Spleen (tissue), 11 donors: ENCODE results near the gene SORBS2. TPM values are rescaled to one million over a fixed set of nuclear protein-coding genes. Genes with fewer than 3 reads are reported as not detected.

Source experiments
- DNase-seq: peaks from one replicate; pipeline ENCODE4 v3.0.0-alpha.2; 2020
- H3K27ac ChIP-seq, 8 donors: fragments of 200-600 bp; sonication (generic) in 7 of 8; 1 replicate in 4 of 8; 2 replicates in 4 of 8; pipeline versions ENCODE4 v1.5.0 to v1.8.0; 2016 to 2021; ENCODE audit warnings: inconsistent platforms in 4 of 8, mild to moderate bottlenecking in 4 of 8, moderate library complexity in 1 of 8
- H3K27me3 ChIP-seq, 7 donors: fragments of 200-600 bp; sonication (generic) in 6 of 7; replicated peaks in 1 of 7; 1 replicate in 4 of 7; 2 replicates in 3 of 7; pipeline versions ENCODE4 v1.5.0 to v1.8.0; 2016 to 2021; ENCODE audit warnings: inconsistent platforms in 3 of 7, mild to moderate bottlenecking in 1 of 7
- H3K36me3 ChIP-seq, 6 donors: fragments of 200-600 bp; sonication (generic) in 5 of 6; 1 replicate in 4 of 6; 2 replicates in 2 of 6; pipeline versions ENCODE4 v1.5.0 to v1.8.0; 2016 to 2021; ENCODE audit warnings: inconsistent platforms in 2 of 6
- H3K4me1 ChIP-seq, 6 donors: fragments of 200-600 bp; sonication (generic) in 5 of 6; 1 replicate in 3 of 6; 2 replicates in 3 of 6; pipeline versions ENCODE4 v1.5.0 to v1.8.0; 2016 to 2021; ENCODE audit warnings: inconsistent platforms in 3 of 6
- H3K4me3 ChIP-seq, 8 donors: fragments of 200-600 bp; sonication (generic) in 7 of 8; 1 replicate in 4 of 8; 2 replicates in 4 of 8; pipeline versions ENCODE4 v1.5.0 to v1.8.0; 2016 to 2021; ENCODE audit warnings: inconsistent platforms in 4 of 8, mild to moderate bottlenecking in 4 of 8, moderate library complexity in 2 of 8
- H3K9me3 ChIP-seq, 8 donors: fragments of 200-600 bp; sonication (generic) in 7 of 8; 1 replicate in 4 of 8; 2 replicates in 4 of 8; pipeline versions ENCODE4 v1.5.0 to v1.8.0; 2016 to 2021; ENCODE audit warnings: inconsistent platforms in 4 of 8
- POLR2A ChIP-seq, 3 donors: fragments of 450-650 bp; IDR thresholded peaks; one replicate each; pipeline ENCODE4 v1.5.1; 2017; ENCODE audit warnings: antibody characterized with exemption in 3 of 3, mild to moderate bottlenecking in 1 of 3
- POLR2AphosphoS5 ChIP-seq, 3 donors: sonication (generic); formaldehyde crosslinking; IDR thresholded peaks; one replicate each; pipeline ENCODE4 v1.5.1; 2017; ENCODE audit warnings: antibody characterized with exemption in 3 of 3
- WGBS, 5 donors: extraction: QIAGEN DNeasy Blood & Tissue Kit in 3 of 5; methylation state at CpG; one replicate each; pipeline versions ENCODE4 v1.1.5 to v1.1.7; 2013 to 2018; 5-methylcytosine and 5-hydroxymethylcytosine counted together
- intact Hi-C: fragments of 100-400 bp; cut with DNase I; formaldehyde crosslinking; loops from one replicate; pipeline ENCODE4 v1.15.0; 2023; ENCODE audit warnings: low total_unique reads
- polyA plus RNA-seq, 3 donors: library from polyadenylated mRNA; stranded (reverse); fragments of 200-250 nt; gene quantifications; one replicate each; pipeline ENCODE4 v1.2.1, GENCODE V29; 2013
- total RNA-seq, 7 donors: library from RNA; depleted of rRNA in 3 of 7; stranded (reverse); fragments of >200 nt in 3 of 7; fragmentation: NEBNext Ultra II Directional in 4 of 7; extraction: Animal tissue kit (Norgen Biotek cat#: 25700) in 4 of 7; gene quantifications; one replicate each; pipeline versions ENCODE4 v1.1.0 to v1.2.1, GENCODE V29; 2016 to 2021
- TF ChIP-seq, protein P1 (sequence below), 11 experiments: fragments of 200-600 bp in 7 of 11; fragments of 450-650 bp in 4 of 11; sonication (generic) in 4 of 11; IDR thresholded peaks in 8 of 11; conservative IDR thresholded peaks in 3 of 11; 1 replicate in 7 of 11; 2 replicates in 4 of 11; pipeline versions ENCODE4 v1.4.0 to v1.8.0; 2016 to 2021; ENCODE audit warnings: antibody characterized with exemption in 11 of 11, inconsistent platforms in 4 of 11, mild to moderate bottlenecking in 1 of 11
- donor health status: healthy with polysubstance abuse.
- donor health status: DM: no; HTN: no; CAD: no; lungs with moderate emphysema.
- donor health status: DM: no; HTN: no; CAD: no.
- donor health status: Bipolar disorder and iron deficiency.
- donor health status: healthy.
- donor health status: DM: no; HTN: no; CAD: no.
- donor health status: DM: yes; HTN: yes; CAD: no.

Gene SORBS2
- total and polyA plus RNA-seq, 10 donors = 5.9 to 128 (median 84.8) TPM

DNA sequence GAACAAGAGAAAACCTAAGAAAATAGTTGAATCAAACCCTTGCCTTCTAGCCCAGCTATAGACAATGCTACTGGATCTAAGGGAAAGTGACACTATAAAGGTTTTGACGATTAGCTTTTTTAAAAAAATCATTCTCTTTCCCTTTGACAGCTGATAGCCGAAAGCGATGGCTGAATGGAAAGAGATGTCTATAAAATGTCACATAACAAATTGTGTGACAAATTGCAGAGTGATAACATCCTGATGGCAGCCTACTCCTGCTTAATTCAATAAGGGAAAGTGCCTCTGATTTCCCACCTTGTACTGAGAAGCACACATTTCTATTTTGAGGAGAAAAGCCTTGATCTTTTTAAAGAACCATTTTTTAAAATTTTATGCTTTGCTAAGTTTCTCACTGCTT lies 114.5 kb downstream of the SORBS2 start:
- H3K4me1 ChIP-seq = no peaks in the 10 kb centered on the region
- TF ChIP-seq POLR2A (IDR thresholded peaks at IDR 0.05) (no peak), POLR2AphosphoS5 (IDR thresholded peaks at IDR 0.05) (no peak)
- TF ChIP-seq, protein P1, sequence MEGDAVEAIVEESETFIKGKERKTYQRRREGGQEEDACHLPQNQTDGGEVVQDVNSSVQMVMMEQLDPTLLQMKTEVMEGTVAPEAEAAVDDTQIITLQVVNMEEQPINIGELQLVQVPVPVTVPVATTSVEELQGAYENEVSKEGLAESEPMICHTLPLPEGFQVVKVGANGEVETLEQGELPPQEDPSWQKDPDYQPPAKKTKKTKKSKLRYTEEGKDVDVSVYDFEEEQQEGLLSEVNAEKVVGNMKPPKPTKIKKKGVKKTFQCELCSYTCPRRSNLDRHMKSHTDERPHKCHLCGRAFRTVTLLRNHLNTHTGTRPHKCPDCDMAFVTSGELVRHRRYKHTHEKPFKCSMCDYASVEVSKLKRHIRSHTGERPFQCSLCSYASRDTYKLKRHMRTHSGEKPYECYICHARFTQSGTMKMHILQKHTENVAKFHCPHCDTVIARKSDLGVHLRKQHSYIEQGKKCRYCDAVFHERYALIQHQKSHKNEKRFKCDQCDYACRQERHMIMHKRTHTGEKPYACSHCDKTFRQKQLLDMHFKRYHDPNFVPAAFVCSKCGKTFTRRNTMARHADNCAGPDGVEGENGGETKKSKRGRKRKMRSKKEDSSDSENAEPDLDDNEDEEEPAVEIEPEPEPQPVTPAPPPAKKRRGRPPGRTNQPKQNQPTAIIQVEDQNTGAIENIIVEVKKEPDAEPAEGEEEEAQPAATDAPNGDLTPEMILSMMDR (IDR thresholded peaks at IDR 0.05 in 8 of 11, conservative IDR thresholded peaks at IDR 0.05 in 3 of 11) = no peak
- H3K27me3 ChIP-seq = peaks cover 0 to 6% (median 0%) of the 10 kb centered on the region in 7 donors
- no peak overlapping the region for H3K4me3 ChIP-seq
- H3K9me3 ChIP-seq = no peaks in the 10 kb centered on the region
- no peak for DNase-seq
- H3K36me3 ChIP-seq = no peaks in the 10 kb centered on the region
- no peak overlapping the region for H3K27ac ChIP-seq
- WGBS, 5 donors = 80 to 89% (median 84%) methylated on average over 3 of the region's 3 CpGs
- intact Hi-C loops = no loop called here

GRCh38 chr4:185695743-185696142 lies 116.3 kb downstream of the SORBS2 start:
- intact Hi-C loops = no loop called here
- TF ChIP-seq, protein P1 (IDR thresholded peaks at IDR 0.05 in 8 of 11, conservative IDR thresholded peaks at IDR 0.05 in 3 of 11) = no peak
- TF ChIP-seq POLR2AphosphoS5 (IDR thresholded peaks at IDR 0.05) (no peak), POLR2A (IDR thresholded peaks at IDR 0.05) (no peak)
- DNase-seq = no peak
- Histone ChIP-seq H3K9me3 (no peaks in the 10 kb centered on the region), H3K4me1 (no peaks in the 10 kb centered on the region), H3K27ac (no peak overlapping the region), H3K4me3 (no peak overlapping the region), H3K36me3 (no peaks in the 10 kb centered on the region), H3K27me3 (peaks cover 0 to 6% (median 0%) of the 10 kb centered on the region in 7 donors)
- 92 to 97% (median 95%) methylated on average over 4 of the region's 4 CpGs for WGBS, 5 donors

- H3K36me3 ChIP-seq = no peaks in the 10 kb centered on the region
- TF ChIP-seq POLR2A (IDR thresholded peaks at IDR 0.05) (no peak), POLR2AphosphoS5 (IDR thresholded peaks at IDR 0.05) (no peak)
- TF ChIP-seq, protein P1 (IDR thresholded peaks at IDR 0.05 in 8 of 11, conservative IDR thresholded peaks at IDR 0.05 in 3 of 11) = no peak
- WGBS, 5 donors = 46 to 69% (median 63%) methylated on average over 12 of the region's 12 CpGs
- H3K4me1 ChIP-seq = no peaks in the 10 kb centered on the region
- no peaks in the 10 kb centered on the region for H3K9me3 ChIP-seq
- DNase-seq = no peak
- H3K4me3 ChIP-seq = peak overlapping the region in 4 of 8 donors; percentile 1 to 32 (median 6)
- peak overlapping the region in 7 of 8 donors; percentile 12 to 60 (median 46) for H3K27ac ChIP-seq
- H3K27me3 ChIP-seq = peaks cover 0 to 6% (median 0%) of the 10 kb centered on the region in 7 donors
- intact Hi-C loops = no loop called here
Measured at GRCh38 chr4:185693548-185694215, 118.3 kb downstream of the SORBS2 start.

- H3K9me3 ChIP-seq = no peaks in the 10 kb centered on the region
Measured at GRCh38 chr4:185689407-185689806, 122.6 kb downstream of the SORBS2 start.

More at GRCh38 chr4:185689407-185689806, 122.6 kb downstream of the SORBS2 start:
- no peak overlapping the region for H3K4me3 ChIP-seq
- no peak overlapping the region for H3K27ac ChIP-seq
- no peak for DNase-seq
- no peaks in the 10 kb centered on the region for H3K4me1 ChIP-seq
- H3K36me3 ChIP-seq = no peaks in the 10 kb centered on the region
- TF ChIP-seq, protein P1 (IDR thresholded peaks at IDR 0.05 in 8 of 11, conservative IDR thresholded peaks at IDR 0.05 in 3 of 11) = no peak
- TF ChIP-seq POLR2A (IDR thresholded peaks at IDR 0.05) (no peak), POLR2AphosphoS5 (IDR thresholded peaks at IDR 0.05) (no peak)
- peaks cover 0 to under 1% (median 0%) of the 10 kb centered on the region in 7 donors for H3K27me3 ChIP-seq
- WGBS, 5 donors = 84 to 96% (median 95%) methylated on average over 9 of the region's 9 CpGs
- intact Hi-C loops = no loop called here
